Neural cell (in vitro differentiated cells): ENCODE data around the gene TMEM121. TPM values are rescaled to one million over a fixed set of nuclear protein-coding genes. Genes with fewer than 3 reads are reported as not detected.
A peak's percentile ranks its signal among the peaks of the same experiment; 100 is the strongest.

ENCODE experiments used
- H2AFZ ChIP-seq: fragments of 200-600, 300-800 bp; sonication (generic), shearing (Covaris generic); 2 replicates; pipeline ENCODE4 v1.6.0; 2014; ENCODE audit warnings: low read depth, mild to moderate bottlenecking, antibody characterized with exemption, low read length, moderate library complexity
- H3F3A ChIP-seq: fragments of 200-600 bp; shearing (Covaris generic); 2 replicates; pipeline ENCODE4 v1.6.1; 2016; ENCODE audit warnings: mild to moderate bottlenecking, moderate library complexity, mixed read lengths, antibody characterized with exemption, low read length; ENCODE audit not compliant: insufficient read depth, poor library complexity, severe bottlenecking
- H3K27ac ChIP-seq: fragments of 200-600, 300-800 bp; sonication (generic), shearing (Covaris generic); 2 replicates; pipeline ENCODE4 v1.5.1; 2014; ENCODE audit warnings: mild to moderate bottlenecking, low read length, moderate library complexity
- H3K27me3 ChIP-seq: fragments of 300-800, 200-600 bp; sonication (generic), shearing (Covaris generic); 2 replicates; pipeline ENCODE4 v1.6.0; 2014; ENCODE audit warnings: mild to moderate bottlenecking, low read depth, low read length, moderate library complexity; ENCODE audit not compliant: insufficient read depth
- H3K36me3 ChIP-seq: fragments of 300-800, 200-600 bp; sonication (generic), shearing (Covaris generic); 2 replicates; pipeline ENCODE4 v1.5.1; 2014; ENCODE audit warnings: mild to moderate bottlenecking, antibody characterized with exemption, low read length, moderate library complexity; ENCODE audit not compliant: insufficient read depth
- H3K4me2 ChIP-seq: fragments of 300-800, 200-600 bp; sonication (generic), shearing (Covaris generic); 2 replicates; pipeline ENCODE4 v1.6.0; 2014; ENCODE audit warnings: mild to moderate bottlenecking, low read length
- H3K4me3 ChIP-seq: fragments of 300-800, 200-600 bp; sonication (generic), shearing (Covaris generic); 2 replicates; pipeline ENCODE4 v1.5.1; 2014; ENCODE audit warnings: mild to moderate bottlenecking, low read length, moderate library complexity
- H3K79me2 ChIP-seq: fragments of 200-600 bp; shearing (Covaris generic); replicated peaks from 2 replicates; pipeline ENCODE4 v1.6.0; 2014; ENCODE audit warnings: mild to moderate bottlenecking, low read length, moderate library complexity; ENCODE audit not compliant: insufficient read depth
- H3K9ac ChIP-seq: fragments of 300-800, 200-600 bp; sonication (generic), shearing (Covaris generic); 2 replicates; pipeline ENCODE4 v1.6.1; 2016; ENCODE audit warnings: mild to moderate bottlenecking, low read length, mixed read lengths
- H3K9me2 ChIP-seq: fragments of 200-600 bp; shearing (Covaris generic); 2 replicates; pipeline ENCODE4 v1.6.1; 2016; ENCODE audit warnings: mild to moderate bottlenecking, low read length, mixed read lengths; ENCODE audit not compliant: insufficient read depth
- H3K9me3 ChIP-seq: fragments of 200-600, 300-800 bp; sonication (generic), shearing (Covaris generic); 2 replicates; pipeline ENCODE4 v1.6.1; 2016; ENCODE audit warnings: mild to moderate bottlenecking, mixed run types, low read length, moderate library complexity, mixed read lengths
- H4K20me1 ChIP-seq: fragments of 200-600 bp; shearing (Covaris generic); 2 replicates; pipeline ENCODE4 v1.6.1; 2016; ENCODE audit warnings: mild to moderate bottlenecking, mixed run types; ENCODE audit not compliant: insufficient read depth
- EP300 ChIP-seq: fragments of 450-650 bp; conservative IDR thresholded peaks from 2 replicates; pipeline ENCODE4 v1.6.1; 2014; ENCODE audit warnings: antibody characterized with exemption, mild to moderate bottlenecking, moderate library complexity; ENCODE audit not compliant: poor library complexity, severe bottlenecking
- EZH2 ChIP-seq: fragments of 200-600, 300-800 bp; shearing (Covaris generic), sonication (generic); IDR thresholded peaks from 2 replicates; pipeline ENCODE4 v1.6.1; 2014; ENCODE audit warnings: antibody characterized with exemption, low read length, borderline replicate concordance, mild to moderate bottlenecking; ENCODE audit not compliant: insufficient read depth, poor library complexity, severe bottlenecking
- MXI1 ChIP-seq: fragments of 450-650 bp; conservative IDR thresholded peaks from 2 replicates; pipeline ENCODE4 v1.6.1; 2014; ENCODE audit warnings: antibody characterized with exemption, mild to moderate bottlenecking; ENCODE audit not compliant: poor library complexity, severe bottlenecking
- POLR2AphosphoS5 ChIP-seq: IDR thresholded peaks from 2 replicates; pipeline ENCODE4 v1.6.1; 2012
- RAD21 ChIP-seq: fragments of 450-650 bp; conservative IDR thresholded peaks from 2 replicates; pipeline ENCODE4 v1.6.1; 2014; ENCODE audit warnings: antibody characterized with exemption, mild to moderate bottlenecking, moderate library complexity
- SMC3 ChIP-seq: fragments of 450-650 bp; conservative IDR thresholded peaks from 2 replicates; pipeline ENCODE4 v1.6.1; 2014; ENCODE audit warnings: antibody characterized with exemption, mild to moderate bottlenecking, moderate library complexity; ENCODE audit not compliant: poor library complexity
- TAF1 ChIP-seq: IDR thresholded peaks from 2 replicates; pipeline ENCODE4 v1.6.1; 2012; ENCODE audit warnings: low read depth
- polyA plus RNA-seq: library from polyadenylated mRNA; depleted of rRNA; stranded (reverse); fragments of >200 nt; gene quantifications from 2 replicates; pipeline ENCODE4 v1.2.3, GENCODE V29; 2014
- TF ChIP-seq, protein P1 (sequence below): IDR thresholded peaks from 2 replicates; pipeline ENCODE4 v1.6.1; 2012; ENCODE audit warnings: borderline replicate concordance
- TF ChIP-seq, protein P2 (sequence below): fragments of 450-650 bp; IDR thresholded peaks from 2 replicates; pipeline ENCODE4 v1.5.1; 2014; ENCODE audit warnings: antibody characterized with exemption, mild to moderate bottlenecking, moderate library complexity; ENCODE audit not compliant: poor library complexity, severe bottlenecking

Gene TMEM121
- polyA plus RNA-seq, 1 donor from 2014 or later, result 19.5 TPM

GRCh38 chr14:105487986-105488777 lies 38.2 kb upstream of the TMEM121 start:
- Histone ChIP-seq H3K36me3 (no peaks in the 10 kb centered on the region), H3K79me2 (no peaks in the 10 kb centered on the region), H3K4me2 (no peak overlapping the region), H3K4me3 (peak overlapping the region; percentile 93), H3K27ac (no peak overlapping the region), H4K20me1 (no peaks in the 10 kb centered on the region), H3K9me2 (no peaks in the 10 kb centered on the region), H3K9ac (no peak overlapping the region), H3F3A (no peaks in the 10 kb centered on the region), H2AFZ (no peak overlapping the region), H3K27me3 (peaks cover 29% of the 10 kb centered on the region), H3K9me3 (no peaks in the 10 kb centered on the region)
- TF ChIP-seq, protein P1, sequence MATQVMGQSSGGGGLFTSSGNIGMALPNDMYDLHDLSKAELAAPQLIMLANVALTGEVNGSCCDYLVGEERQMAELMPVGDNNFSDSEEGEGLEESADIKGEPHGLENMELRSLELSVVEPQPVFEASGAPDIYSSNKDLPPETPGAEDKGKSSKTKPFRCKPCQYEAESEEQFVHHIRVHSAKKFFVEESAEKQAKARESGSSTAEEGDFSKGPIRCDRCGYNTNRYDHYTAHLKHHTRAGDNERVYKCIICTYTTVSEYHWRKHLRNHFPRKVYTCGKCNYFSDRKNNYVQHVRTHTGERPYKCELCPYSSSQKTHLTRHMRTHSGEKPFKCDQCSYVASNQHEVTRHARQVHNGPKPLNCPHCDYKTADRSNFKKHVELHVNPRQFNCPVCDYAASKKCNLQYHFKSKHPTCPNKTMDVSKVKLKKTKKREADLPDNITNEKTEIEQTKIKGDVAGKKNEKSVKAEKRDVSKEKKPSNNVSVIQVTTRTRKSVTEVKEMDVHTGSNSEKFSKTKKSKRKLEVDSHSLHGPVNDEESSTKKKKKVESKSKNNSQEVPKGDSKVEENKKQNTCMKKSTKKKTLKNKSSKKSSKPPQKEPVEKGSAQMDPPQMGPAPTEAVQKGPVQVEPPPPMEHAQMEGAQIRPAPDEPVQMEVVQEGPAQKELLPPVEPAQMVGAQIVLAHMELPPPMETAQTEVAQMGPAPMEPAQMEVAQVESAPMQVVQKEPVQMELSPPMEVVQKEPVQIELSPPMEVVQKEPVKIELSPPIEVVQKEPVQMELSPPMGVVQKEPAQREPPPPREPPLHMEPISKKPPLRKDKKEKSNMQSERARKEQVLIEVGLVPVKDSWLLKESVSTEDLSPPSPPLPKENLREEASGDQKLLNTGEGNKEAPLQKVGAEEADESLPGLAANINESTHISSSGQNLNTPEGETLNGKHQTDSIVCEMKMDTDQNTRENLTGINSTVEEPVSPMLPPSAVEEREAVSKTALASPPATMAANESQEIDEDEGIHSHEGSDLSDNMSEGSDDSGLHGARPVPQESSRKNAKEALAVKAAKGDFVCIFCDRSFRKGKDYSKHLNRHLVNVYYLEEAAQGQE, result no peak

DNA sequence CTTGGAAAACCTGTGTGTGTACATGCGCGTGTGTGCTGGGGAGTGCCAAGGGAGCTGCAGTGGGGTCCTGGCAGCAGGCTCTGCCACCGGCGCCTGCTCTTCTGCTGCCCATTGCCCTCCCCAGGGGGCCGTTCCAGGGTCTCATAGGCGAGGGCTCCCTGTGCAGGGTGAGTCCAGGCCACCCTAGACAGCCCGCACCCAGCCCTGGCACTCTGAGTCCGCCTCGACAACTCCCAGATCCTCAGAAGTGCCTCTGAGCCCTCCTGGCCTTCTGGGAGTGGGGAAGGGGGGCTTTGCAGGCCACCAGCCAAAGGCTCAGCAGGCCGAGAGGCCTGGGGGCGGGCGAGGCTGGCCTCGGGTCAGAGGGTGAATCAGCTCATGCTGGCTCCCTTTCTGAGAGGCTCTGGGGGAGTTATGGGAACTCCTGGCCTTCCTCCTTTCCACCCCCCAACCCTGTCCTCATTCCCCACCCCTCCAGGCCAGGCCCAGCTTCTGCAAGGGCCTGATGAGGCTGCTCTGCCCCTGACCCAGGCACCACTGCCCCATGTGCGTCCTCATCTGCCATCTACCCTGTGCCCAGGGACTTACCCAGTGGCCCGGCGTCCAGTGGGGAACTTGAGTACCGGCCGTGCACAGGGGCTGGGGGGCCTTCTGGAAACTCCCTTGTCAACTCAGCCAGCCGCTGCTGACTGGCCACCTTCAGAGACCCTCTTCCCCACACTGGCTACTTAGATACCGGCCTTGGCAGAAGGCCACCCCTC lies 37.4 kb upstream of the TMEM121 start:
- Histone ChIP-seq H3K9ac (peak overlapping the region; percentile 96), H3K9me2 (no peaks in the 10 kb centered on the region), H2AFZ (no peak overlapping the region), H3K9me3 (no peaks in the 10 kb centered on the region), H3K4me3 (peak overlapping the region; percentile 93), H3K4me2 (peak overlapping the region; percentile 79), H3K27me3 (peaks cover 29% of the 10 kb centered on the region), H3K36me3 (no peaks in the 10 kb centered on the region), H4K20me1 (no peaks in the 10 kb centered on the region), H3K27ac (peak overlapping the region; percentile 93), H3F3A (no peaks in the 10 kb centered on the region), H3K79me2 (no peaks in the 10 kb centered on the region)
- TF ChIP-seq EZH2 (no peak), EP300 (no peak), POLR2AphosphoS5 (no peak), TAF1 (no peak), RAD21 (no peak), MXI1 (no peak), SMC3 (no peak)
- TF ChIP-seq, protein P1, result no peak
- TF ChIP-seq, protein P2, sequence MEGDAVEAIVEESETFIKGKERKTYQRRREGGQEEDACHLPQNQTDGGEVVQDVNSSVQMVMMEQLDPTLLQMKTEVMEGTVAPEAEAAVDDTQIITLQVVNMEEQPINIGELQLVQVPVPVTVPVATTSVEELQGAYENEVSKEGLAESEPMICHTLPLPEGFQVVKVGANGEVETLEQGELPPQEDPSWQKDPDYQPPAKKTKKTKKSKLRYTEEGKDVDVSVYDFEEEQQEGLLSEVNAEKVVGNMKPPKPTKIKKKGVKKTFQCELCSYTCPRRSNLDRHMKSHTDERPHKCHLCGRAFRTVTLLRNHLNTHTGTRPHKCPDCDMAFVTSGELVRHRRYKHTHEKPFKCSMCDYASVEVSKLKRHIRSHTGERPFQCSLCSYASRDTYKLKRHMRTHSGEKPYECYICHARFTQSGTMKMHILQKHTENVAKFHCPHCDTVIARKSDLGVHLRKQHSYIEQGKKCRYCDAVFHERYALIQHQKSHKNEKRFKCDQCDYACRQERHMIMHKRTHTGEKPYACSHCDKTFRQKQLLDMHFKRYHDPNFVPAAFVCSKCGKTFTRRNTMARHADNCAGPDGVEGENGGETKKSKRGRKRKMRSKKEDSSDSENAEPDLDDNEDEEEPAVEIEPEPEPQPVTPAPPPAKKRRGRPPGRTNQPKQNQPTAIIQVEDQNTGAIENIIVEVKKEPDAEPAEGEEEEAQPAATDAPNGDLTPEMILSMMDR, result no peak
